ENCODE measurements around the gene KYAT1. TPM values are rescaled to one million over a fixed set of nuclear protein-coding genes. Genes with fewer than 3 reads are reported as not detected.

Gene KYAT1
- total RNA-seq, 1 donor from 2014 or later: 7.1 TPM

DNA sequence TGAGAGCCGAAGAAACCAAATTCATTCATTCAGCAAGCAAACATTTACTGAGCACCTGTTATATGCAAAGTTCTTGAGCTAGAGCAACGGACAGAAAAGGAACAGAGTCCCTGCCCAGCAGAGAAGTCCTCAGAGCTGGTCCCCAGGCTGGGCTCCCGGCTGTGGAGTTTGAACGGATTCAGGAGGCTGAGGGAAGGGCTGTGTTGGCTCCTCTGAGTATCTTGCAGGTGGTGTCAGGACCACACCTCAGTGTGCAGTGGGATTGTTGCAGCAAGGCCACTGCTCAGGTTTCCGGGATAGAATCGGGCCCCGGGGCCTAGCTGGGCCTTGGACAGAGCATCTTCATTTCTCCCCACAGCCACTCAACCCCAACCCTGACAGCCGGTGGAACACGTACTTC lies 89.6 kb downstream of the KYAT1 start:
- ATAC-seq (no peak), DNase-seq (no peak)
- Histone ChIP-seq H3K4me3 (no peak overlapping the region), H3K9me3 (no peaks in the 10 kb centered on the region), H3K4me1 (peaks cover 14% of the 10 kb centered on the region), H3K36me3 (peaks cover 69% of the 10 kb centered on the region), H3K27ac (no peak overlapping the region), H3K27me3 (ENCODE audit: low read depth) (no peaks in the 10 kb centered on the region)
- no peak for TF ChIP-seq CTCF (IDR thresholded peaks at IDR 0.05)
- intact Hi-C loops (cut with DNase I): no loop called here

GRCh38 chr9:128790536-128790935 lies 91.2 kb downstream of the KYAT1 start:
- ATAC-seq (no peak), DNase-seq (no peak)
- H3K9me3 ChIP-seq: no peaks in the 10 kb centered on the region
- no peaks in the 10 kb centered on the region for H3K27me3 ChIP-seq (ENCODE audit: low read depth)
- peaks cover 14% of the 10 kb centered on the region for H3K4me1 ChIP-seq
- H3K36me3 ChIP-seq: peaks cover 53% of the 10 kb centered on the region
- no peak for TF ChIP-seq CTCF (IDR thresholded peaks at IDR 0.05)
- intact Hi-C loops (cut with DNase I): no loop called here
- no peak overlapping the region for H3K4me3 ChIP-seq
- no peak overlapping the region for H3K27ac ChIP-seq

DNA sequence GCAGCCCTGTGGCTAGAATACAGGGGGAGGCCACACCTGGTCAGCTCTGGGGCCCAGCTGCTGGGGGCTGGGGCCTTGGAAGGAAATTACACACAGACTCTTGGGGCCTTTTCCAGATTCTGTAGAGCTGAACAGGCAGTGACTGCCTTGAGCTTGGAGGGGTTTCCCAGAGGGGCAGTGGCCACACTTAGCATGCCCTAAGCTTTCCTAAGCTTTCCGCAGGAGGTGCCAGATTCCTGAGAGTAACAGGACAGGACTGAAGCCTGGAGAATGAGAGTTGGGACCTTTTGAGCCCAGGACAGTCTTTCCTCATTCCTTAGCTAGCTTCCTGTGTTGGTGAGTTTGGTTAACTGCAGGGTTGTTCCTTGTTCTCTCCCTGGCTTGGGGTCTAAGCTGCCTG lies 93.3 kb downstream of the KYAT1 start:
- Histone ChIP-seq H3K27me3 (ENCODE audit: low read depth) (no peaks in the 10 kb centered on the region), H3K4me3 (peak overlapping the region; percentile 91), H3K27ac (no peak overlapping the region), H3K36me3 (peaks cover 32% of the 10 kb centered on the region), H3K9me3 (no peaks in the 10 kb centered on the region), H3K4me1 (peaks cover 14% of the 10 kb centered on the region)
- no peak for TF ChIP-seq CTCF (IDR thresholded peaks at IDR 0.05)
- intact Hi-C loops (cut with DNase I): no loop called here
- no peak for ATAC-seq
- DNase-seq: no peak

DNA sequence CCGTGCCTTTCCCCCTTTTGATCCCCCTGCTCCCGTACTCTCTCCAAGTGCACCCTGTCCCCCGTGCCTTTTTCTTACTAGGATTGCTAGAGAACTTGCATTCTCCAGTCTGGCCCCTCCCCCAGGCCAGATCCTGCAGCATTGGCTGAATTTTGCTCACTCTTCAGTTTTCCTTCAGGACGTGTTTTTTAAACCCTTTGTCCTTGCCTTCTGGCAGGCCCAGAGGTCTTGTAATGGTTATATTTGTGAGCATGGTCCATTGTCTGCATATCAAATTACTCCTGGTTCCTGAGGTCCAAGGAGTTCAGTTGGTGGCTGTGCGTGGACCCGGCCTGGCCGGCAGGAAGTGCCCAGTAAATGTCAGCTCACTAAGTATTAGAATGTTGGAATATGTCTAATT lies 94.1 kb downstream of the KYAT1 start:
- TF ChIP-seq CTCF (IDR thresholded peaks at IDR 0.05): no peak
- peaks cover 14% of the 10 kb centered on the region for H3K4me1 ChIP-seq
- H3K4me3 ChIP-seq: peak overlapping the region; percentile 91
- H3K27me3 ChIP-seq (ENCODE audit: low read depth): no peaks in the 10 kb centered on the region
- H3K9me3 ChIP-seq: no peaks in the 10 kb centered on the region
- intact Hi-C loops (cut with DNase I): no loop called here
- H3K27ac ChIP-seq: peak overlapping the region; percentile 85
- ATAC-seq: peak; percentile 2 to 30
- DNase-seq: no peak
- peaks cover 25% of the 10 kb centered on the region for H3K36me3 ChIP-seq

- peak within 1 kb of the TSS; percentile 85 for H3K27ac ChIP-seq
- DNase-seq: peak; percentile 93
- peak; percentile 99 for ATAC-seq
- peaks cover 14% of the 10 kb centered on the region for H3K4me1 ChIP-seq
- H3K9me3 ChIP-seq: no peaks in the 10 kb centered on the region
- no peaks in the 10 kb centered on the region for H3K27me3 ChIP-seq (ENCODE audit: low read depth)
- H3K36me3 ChIP-seq: peaks cover 17% of the 10 kb centered on the region
- TF ChIP-seq CTCF (IDR thresholded peaks at IDR 0.05): no peak
- intact Hi-C loops (cut with DNase I): no loop called here
- H3K4me3 ChIP-seq: peak within 1 kb of the TSS; percentile 91
Observed at GRCh38 chr9:128786681-128787601, 94.8 kb downstream of the KYAT1 start, which contains the start of gene TBC1D13. Gene TBC1D13, plus strand, starts transcription at chr9:128787253. Its CDS starts 101 bp downstream, at chr9:128787354.

Data from lower lobe of right lung (tissue), 2 donors.